IPS-20b (cell line): ENCODE results near the gene TOB1.

Experiments used
- H3K27ac ChIP-seq: one replicate; pipeline ENCODE4 v1.5.1; 2013; ENCODE audit warnings: low read length
- H3K27me3 ChIP-seq: 2 replicates; pipeline ENCODE4 v1.6.1; 2013; ENCODE audit warnings: mild to moderate bottlenecking, low read length, inconsistent platforms; ENCODE audit not compliant: insufficient read depth
- H3K36me3 ChIP-seq: 2 replicates; pipeline ENCODE4 v1.6.1; 2013; ENCODE audit warnings: low read depth, mild to moderate bottlenecking, inconsistent platforms, low read length, moderate library complexity; ENCODE audit not compliant: insufficient read depth
- H3K4me1 ChIP-seq: 2 replicates; pipeline ENCODE4 v1.6.1; 2013; ENCODE audit warnings: mild to moderate bottlenecking, control low read depth, inconsistent platforms, low read length, moderate library complexity; ENCODE audit not compliant: insufficient read depth
- H3K4me3 ChIP-seq: 2 replicates; pipeline ENCODE4 v1.5.1; 2013; ENCODE audit warnings: mild to moderate bottlenecking, low read length, inconsistent platforms
- H3K9ac ChIP-seq: 2 replicates; pipeline ENCODE4 v1.6.1; 2013; ENCODE audit warnings: low read depth, mild to moderate bottlenecking, inconsistent platforms, low read length, moderate library complexity
- H3K9me3 ChIP-seq: 2 replicates; pipeline ENCODE4 v1.6.1; 2013; ENCODE audit warnings: mild to moderate bottlenecking, low read depth, low read length, inconsistent platforms; ENCODE audit not compliant: insufficient read depth

The TOB1 gene

GRCh38 chr17:50841277-50841948 is 24.7 kb downstream of the TOB1 start:
- Histone ChIP-seq H3K9ac (no peak overlapping the region), H3K27ac (no peak overlapping the region), H3K36me3 (no peaks in the 10 kb centered on the region), H3K9me3 (no peaks in the 10 kb centered on the region), H3K4me3 (no peak overlapping the region), H3K4me1 (peaks cover 3% of the 10 kb centered on the region; the same call in 1 of the 2 replicates), H3K27me3 (no peaks in the 10 kb centered on the region)

GRCh38 chr17:50840311-50840851 is 25.8 kb downstream of the TOB1 start:
- H3K4me3 ChIP-seq: no peak overlapping the region
- H3K4me1 ChIP-seq: peaks cover 3% of the 10 kb centered on the region; the same call in 1 of the 2 replicates
- no peaks in the 10 kb centered on the region for H3K36me3 ChIP-seq
- no peaks in the 10 kb centered on the region for H3K9me3 ChIP-seq
- no peak overlapping the region for H3K9ac ChIP-seq
- H3K27me3 ChIP-seq: no peaks in the 10 kb centered on the region
- no peak overlapping the region for H3K27ac ChIP-seq

GRCh38 chr17:50839591-50840310 is 26.4 kb downstream of the TOB1 start:
- H3K27ac ChIP-seq: no peak overlapping the region
- peaks cover 7% of the 10 kb centered on the region; the same call in 1 of the 2 replicates for H3K4me1 ChIP-seq
- no peak overlapping the region for H3K4me3 ChIP-seq
- H3K9me3 ChIP-seq: no peaks in the 10 kb centered on the region
- H3K9ac ChIP-seq: no peak overlapping the region
- H3K27me3 ChIP-seq: no peaks in the 10 kb centered on the region
- H3K36me3 ChIP-seq: no peaks in the 10 kb centered on the region

- H3K36me3 ChIP-seq: no peaks in the 10 kb centered on the region
- no peak overlapping the region for H3K27ac ChIP-seq
- H3K9me3 ChIP-seq: no peaks in the 10 kb centered on the region
- H3K4me3 ChIP-seq: no peak overlapping the region
- no peak overlapping the region for H3K9ac ChIP-seq
- peaks cover 13% of the 10 kb centered on the region; the same call in 1 of the 2 replicates for H3K4me1 ChIP-seq
- no peaks in the 10 kb centered on the region for H3K27me3 ChIP-seq
Observed at GRCh38 chr17:50837980-50838954, 27.9 kb downstream of the TOB1 start.

DNA sequence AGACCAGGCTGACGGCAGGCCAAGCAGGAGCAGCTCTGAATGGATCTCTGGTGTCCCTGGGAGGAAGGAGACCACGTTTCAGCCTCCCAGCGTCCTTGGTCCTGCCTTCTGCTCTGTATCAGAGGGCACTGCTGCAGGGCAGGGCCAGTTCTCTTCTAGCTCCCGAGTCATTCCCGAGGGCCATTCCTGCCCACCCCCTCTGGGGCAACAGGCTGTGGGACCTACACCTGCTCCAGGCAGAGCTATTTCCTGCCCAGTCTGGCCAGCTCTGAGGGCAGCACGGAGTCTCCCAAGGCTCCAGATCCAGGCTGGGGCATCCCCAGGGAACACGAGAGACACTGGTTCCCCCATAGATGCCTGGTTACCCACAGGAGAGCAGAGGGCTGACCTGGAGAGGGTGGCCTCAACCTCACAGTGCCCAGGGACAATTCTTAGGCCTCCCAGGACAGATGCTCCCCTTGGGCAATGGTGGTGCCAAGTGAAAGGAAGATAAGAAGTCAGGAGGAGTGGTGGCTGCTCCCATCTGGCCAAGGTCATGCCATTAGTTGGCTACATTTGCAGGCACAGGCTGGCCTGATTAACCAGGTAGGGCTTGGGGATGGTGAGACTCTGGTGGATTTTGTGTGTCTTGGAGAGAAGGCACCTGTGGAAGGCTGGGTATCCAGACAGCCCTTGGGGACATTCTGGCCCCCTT is 28.7 kb downstream of the TOB1 start:
- Histone ChIP-seq H3K27ac (no peak overlapping the region), H3K9ac (no peak overlapping the region), H3K4me1 (peaks cover 13% of the 10 kb centered on the region; the same call in 1 of the 2 replicates), H3K9me3 (no peaks in the 10 kb centered on the region), H3K27me3 (no peaks in the 10 kb centered on the region), H3K36me3 (no peaks in the 10 kb centered on the region), H3K4me3 (no peak overlapping the region)

DNA sequence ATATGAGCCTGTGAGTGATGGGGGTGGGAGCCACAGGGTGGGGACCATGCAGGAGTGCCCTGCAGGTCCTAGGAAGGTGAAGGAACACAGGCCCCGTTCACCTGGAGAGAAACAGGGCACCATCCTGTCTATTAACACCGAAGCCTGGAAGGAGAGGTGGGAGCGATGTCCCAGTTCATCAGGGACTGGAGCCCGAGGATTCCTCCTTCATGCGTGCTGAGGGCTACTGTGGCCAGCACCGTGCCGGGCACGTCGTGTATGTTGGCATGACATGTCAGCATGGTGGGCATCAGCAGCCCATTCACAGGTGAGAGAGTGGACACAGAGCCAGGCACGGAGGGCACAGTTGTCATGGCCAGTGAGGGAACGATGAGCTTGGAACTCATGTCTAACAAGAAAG is 29.3 kb downstream of the TOB1 start:
- H3K9me3 ChIP-seq: no peaks in the 10 kb centered on the region
- H3K4me1 ChIP-seq: peaks cover 13% of the 10 kb centered on the region; the same call in 1 of the 2 replicates

GRCh38 chr17:50835301-50836234 is 30.6 kb downstream of the TOB1 start, which contains the start of gene WFIKKN2:
Gene WFIKKN2, plus strand, starts transcription at chr17:50835586. Its CDS starts 352 bp downstream, at chr17:50835938.
- Histone ChIP-seq H3K27ac (no peak within 1 kb of the TSS), H3K4me1 (peaks cover 22% of the 10 kb centered on the region; the same call in 1 of the 2 replicates), H3K9me3 (no peaks in the 10 kb centered on the region), H3K4me3 (no peak within 1 kb of the TSS), H3K27me3 (no peaks in the 10 kb centered on the region), H3K9ac (peak within 1 kb of the TSS; percentile 8; the same call in 1 of the 2 replicates), H3K36me3 (no peaks in the 10 kb centered on the region)

More for the DNA sequence above, 29.3 kb downstream of the TOB1 start:
- no peak overlapping the region for H3K9ac ChIP-seq
- no peaks in the 10 kb centered on the region for H3K36me3 ChIP-seq
- no peaks in the 10 kb centered on the region for H3K27me3 ChIP-seq
- H3K4me3 ChIP-seq: no peak overlapping the region
- H3K27ac ChIP-seq: no peak overlapping the region

DNA sequence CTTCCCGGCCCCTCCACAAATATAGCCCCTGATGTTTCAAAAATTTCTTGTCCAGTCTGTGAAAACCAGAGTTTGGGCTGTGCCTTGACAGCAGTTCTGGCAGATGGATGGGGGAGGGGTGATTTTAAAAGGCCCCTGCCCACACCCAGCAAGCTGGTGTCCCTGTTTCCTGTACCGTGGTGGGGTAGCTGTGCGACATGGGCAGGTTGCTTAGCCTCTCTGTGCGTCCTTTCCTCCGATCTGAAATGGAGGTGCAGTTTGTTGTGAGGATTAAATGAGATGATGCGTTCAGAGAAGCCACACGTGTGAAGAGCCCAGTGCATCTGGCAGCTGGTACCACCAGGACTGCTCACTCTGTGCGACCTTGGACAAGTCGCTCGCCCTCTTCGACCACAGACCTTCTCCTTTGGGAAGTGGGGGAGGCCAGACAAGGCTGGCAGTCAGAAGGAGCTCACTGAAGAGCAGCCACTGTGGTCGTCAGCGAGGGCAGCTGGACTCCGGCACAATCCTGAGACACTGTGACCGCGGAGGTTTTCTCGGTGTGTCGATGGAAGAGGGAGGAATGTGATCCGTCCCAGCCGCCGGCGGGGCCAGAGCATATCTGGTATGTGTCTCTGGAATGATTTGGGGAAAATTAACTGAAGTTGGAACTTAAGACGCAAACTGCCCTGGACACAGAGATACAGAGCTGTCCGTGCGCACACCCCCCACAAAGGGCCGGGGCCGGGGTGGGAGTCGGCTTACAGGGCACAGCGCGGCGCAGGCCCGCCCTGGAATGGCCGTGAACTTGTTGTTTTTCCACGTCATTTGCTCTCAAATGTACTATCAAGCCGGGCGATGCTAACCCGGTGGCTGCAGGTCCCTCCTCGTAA is 31.5 kb downstream of the TOB1 start:
- H3K27ac ChIP-seq: no peak overlapping the region
- H3K9ac ChIP-seq: peak overlapping the region; percentile 8; the same call in 1 of the 2 replicates
- no peaks in the 10 kb centered on the region for H3K27me3 ChIP-seq
- H3K36me3 ChIP-seq: no peaks in the 10 kb centered on the region
- peaks cover 23% of the 10 kb centered on the region; the same call in 1 of the 2 replicates for H3K4me1 ChIP-seq
- H3K4me3 ChIP-seq: no peak overlapping the region
- H3K9me3 ChIP-seq: no peaks in the 10 kb centered on the region

DNA sequence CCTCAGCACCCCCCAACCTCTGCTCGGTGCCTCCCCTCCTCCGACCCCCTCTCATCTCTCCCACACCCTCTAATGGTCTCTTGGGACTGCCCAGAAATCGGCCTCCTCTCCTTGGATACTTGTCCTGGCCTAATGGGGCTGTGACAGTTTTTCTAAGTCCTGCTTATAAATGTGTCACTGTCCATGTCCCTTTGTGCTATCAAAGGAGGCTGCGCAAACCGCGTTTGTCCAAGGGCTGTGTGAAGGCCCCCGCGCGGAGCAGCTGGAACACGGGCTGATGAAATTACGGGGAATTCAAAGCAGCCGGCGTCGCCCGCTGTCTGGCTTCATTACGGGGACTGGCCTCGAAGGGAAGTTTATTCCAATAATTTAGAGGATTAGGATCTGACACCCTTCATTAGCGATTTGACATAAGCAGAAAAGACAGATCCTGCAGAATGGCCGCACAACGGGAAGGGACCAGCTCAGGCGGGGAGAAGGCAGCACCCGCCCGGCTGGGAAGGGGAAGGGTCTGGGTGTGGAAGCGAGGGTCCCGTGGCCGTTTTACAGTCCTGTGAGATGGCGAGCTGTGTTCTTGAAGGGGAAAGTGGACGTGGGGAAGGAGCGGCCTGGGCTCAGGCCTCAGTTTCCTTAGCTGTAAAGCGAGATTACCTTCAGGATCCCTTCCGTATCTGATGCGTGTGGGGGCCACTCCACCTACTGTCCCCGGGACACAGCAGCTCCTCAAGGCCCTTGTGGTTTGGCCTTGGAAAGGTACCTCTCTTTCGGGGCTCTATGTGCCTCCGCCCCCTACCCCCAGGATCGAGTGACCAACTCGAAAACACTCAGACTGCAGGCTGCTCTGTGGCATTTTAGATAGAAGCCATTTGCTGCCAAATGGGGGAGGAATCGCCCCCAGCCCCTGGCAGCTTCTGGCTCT is 32.4 kb downstream of the TOB1 start:
- H3K4me3 ChIP-seq: no peak overlapping the region
- H3K36me3 ChIP-seq: no peaks in the 10 kb centered on the region
- H3K4me1 ChIP-seq: peaks cover 32% of the 10 kb centered on the region
- no peaks in the 10 kb centered on the region for H3K27me3 ChIP-seq
- no peaks in the 10 kb centered on the region for H3K9me3 ChIP-seq
- H3K9ac ChIP-seq: no peak overlapping the region
- H3K27ac ChIP-seq: no peak overlapping the region
